H1 (cell line): Measurements from ENCODE around the gene CROCC2. TPM values are rescaled to one million over a fixed set of nuclear protein-coding genes. Genes with fewer than 3 reads are reported as not detected.

Experiments
- NANOG ChIP-seq: IDR thresholded peaks from 2 replicates; pipeline ENCODE4 v1.6.1; 2011; ENCODE audit warnings: low read length, low read depth, mild to moderate bottlenecking, inconsistent platforms; ENCODE audit not compliant: insufficient read depth, poor library complexity, severe bottlenecking
- RBBP5 ChIP-seq: IDR thresholded peaks from 2 replicates; pipeline ENCODE4 v1.7.1; 2012; ENCODE audit warnings: low read depth, mild to moderate bottlenecking, inconsistent platforms, low read length, moderate library complexity, borderline replicate concordance
- SP2 ChIP-seq: IDR thresholded peaks from 2 replicates; pipeline ENCODE4 v1.6.1; 2012; ENCODE audit warnings: mild to moderate bottlenecking, low read length, inconsistent platforms
- SRF ChIP-seq: IDR thresholded peaks from 2 replicates; pipeline ENCODE4 v1.6.1; 2011; ENCODE audit warnings: mild to moderate bottlenecking, low read depth, low read length, moderate library complexity
- TAF1 ChIP-seq: IDR thresholded peaks from 2 replicates; pipeline ENCODE4 v1.6.1; 2011; ENCODE audit warnings: mild to moderate bottlenecking, low read depth, low read length
- polyA plus RNA-seq, 7 experiments: library from polyadenylated mRNA; depleted of rRNA in 3 of 7; stranded (reverse) in 5 of 7; unstranded in 2 of 7; fragments of >200 nt in 5 of 7; fragments of 200-250 nt in 2 of 7; gene quantifications; 1 replicate in 5 of 7; 2 replicates in 1 of 7; 4 replicates in 1 of 7; pipeline versions ENCODE4 v1.2.1 to v1.2.3, GENCODE V29; 2011 to 2013; ENCODE audit warnings: missing spikeins in 2 of 7, mixed read lengths in 2 of 7
- total RNA-seq: library from RNA; stranded (reverse); fragmentation: NEBNext Ultra II Directional; extraction: Animal tissue kit (Norgen Biotek cat#: 25700); gene quantifications from 2 replicates; pipeline ENCODE4 v1.2.1, GENCODE V29; 2021
- TF ChIP-seq, protein P1 (sequence below): IDR thresholded peaks from 2 replicates; pipeline ENCODE4 v1.6.1; 2012; ENCODE audit warnings: inconsistent platforms

CROCC2 gene
- total and polyA plus RNA-seq, 2 of the 8 experiments (the other 6 are each of a cell fraction or from before 2014, with no cell fraction given), result not detected

DNA sequence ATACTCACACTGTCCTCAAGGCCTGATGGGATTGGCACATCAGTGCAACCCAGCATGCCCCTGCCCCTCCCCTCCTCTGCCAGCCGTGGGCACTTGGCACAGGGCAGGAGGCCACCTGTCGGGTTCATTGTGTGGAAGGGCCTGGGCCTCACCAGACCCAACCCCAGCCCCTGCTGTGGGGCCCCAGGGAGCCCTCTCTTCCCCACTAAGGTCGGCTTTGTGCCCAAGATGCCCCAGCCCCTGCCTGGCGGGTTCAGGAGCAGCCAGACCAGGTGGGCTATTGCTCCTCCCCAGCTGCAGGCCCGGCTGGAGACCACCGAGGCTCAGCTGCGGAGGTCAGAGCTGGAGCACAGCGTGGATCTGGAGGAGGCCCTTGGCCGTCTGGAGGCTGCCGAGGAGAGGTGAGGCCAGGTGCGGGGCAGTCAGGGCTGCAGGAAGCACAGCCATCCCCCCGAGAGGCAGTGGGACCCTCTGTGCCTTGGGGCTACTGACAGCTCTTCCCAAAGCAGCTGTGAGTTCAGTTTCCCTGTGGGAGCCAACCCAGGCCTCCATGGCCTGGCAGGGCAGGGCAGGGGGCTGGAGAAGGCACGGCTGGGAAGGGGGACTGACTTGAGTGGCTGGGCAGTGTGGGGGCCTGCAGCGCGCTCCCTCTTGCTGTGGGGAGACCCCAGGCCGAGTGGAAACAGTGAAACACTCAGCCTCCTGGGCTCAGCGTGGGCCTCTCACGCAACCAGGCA lies 16.3 kb downstream of the CROCC2 start (continued):
- TF ChIP-seq, protein P1, sequence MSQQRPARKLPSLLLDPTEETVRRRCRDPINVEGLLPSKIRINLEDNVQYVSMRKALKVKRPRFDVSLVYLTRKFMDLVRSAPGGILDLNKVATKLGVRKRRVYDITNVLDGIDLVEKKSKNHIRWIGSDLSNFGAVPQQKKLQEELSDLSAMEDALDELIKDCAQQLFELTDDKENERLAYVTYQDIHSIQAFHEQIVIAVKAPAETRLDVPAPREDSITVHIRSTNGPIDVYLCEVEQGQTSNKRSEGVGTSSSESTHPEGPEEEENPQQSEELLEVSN, result no peak
- no peak for TF ChIP-seq NANOG
- TF ChIP-seq SP2, result no peak
- no peak for TF ChIP-seq SRF
- TF ChIP-seq TAF1, result no peak
- no peak for TF ChIP-seq RBBP5
- TF ChIP-seq, all 59 proteins: peak for 0
